AG08395 (cell line): Measurements from ENCODE around the gene TTC39B.

ENCODE experiments used
- DNase-seq: peaks from one replicate; pipeline ENCODE4 v3.0.0; 2012; ENCODE audit warnings: mixed read lengths, low spot score

Gene TTC39B

GRCh38 chr9:15163931-15164330, 143.1 kb downstream of the TTC39B start:
- no peak for DNase-seq

GRCh38 chr9:15161753-15162152, 145.3 kb downstream of the TTC39B start:
- DNase-seq, result no peak

- DNase-seq, result no peak
Observed at GRCh38 chr9:15160673-15161072, 146.3 kb downstream of the TTC39B start.

- no peak for DNase-seq
Observed at GRCh38 chr9:15158064-15158463, 149.0 kb downstream of the TTC39B start.

GRCh38 chr9:15157381-15157780, 149.6 kb downstream of the TTC39B start:
- DNase-seq, result peak; percentile 8

GRCh38 chr9:15156241-15156640, 150.8 kb downstream of the TTC39B start:
- no peak for DNase-seq

GRCh38 chr9:15155826-15156225, 151.2 kb downstream of the TTC39B start:
- no peak for DNase-seq

- DNase-seq, result no peak
Observed at GRCh38 chr9:15155323-15155722, 151.7 kb downstream of the TTC39B start.

- DNase-seq, result no peak
Observed at GRCh38 chr9:15154677-15155076, 152.3 kb downstream of the TTC39B start.

- DNase-seq, result no peak
Observed at GRCh38 chr9:15153961-15154360, 153.1 kb downstream of the TTC39B start.

- no peak for DNase-seq
Observed at GRCh38 chr9:15150939-15151338, 156.1 kb downstream of the TTC39B start.

- no peak for DNase-seq
Observed at GRCh38 chr9:15149450-15149849, 157.6 kb downstream of the TTC39B start.

GRCh38 chr9:15146268-15146700, 160.7 kb downstream of the TTC39B start:
- no peak for DNase-seq

- DNase-seq, result peak; percentile 27
Observed at GRCh38 chr9:15144622-15145061, 162.4 kb downstream of the TTC39B start.

- peak; percentile 76 for DNase-seq
Observed at GRCh38 chr9:15142878-15143534, 164.0 kb downstream of the TTC39B start.

GRCh38 chr9:15140051-15140450, 167.0 kb downstream of the TTC39B start:
- DNase-seq, result no peak

GRCh38 chr9:15139469-15139868, 167.5 kb downstream of the TTC39B start:
- no peak for DNase-seq

- DNase-seq, result no peak
Observed at GRCh38 chr9:15138357-15138686, 168.7 kb downstream of the TTC39B start.

- no peak for DNase-seq
Observed at GRCh38 chr9:15137658-15138356, 169.2 kb downstream of the TTC39B start.

GRCh38 chr9:15137089-15137488, 169.9 kb downstream of the TTC39B start:
- DNase-seq, result no peak

GRCh38 chr9:15136646-15137045, 170.4 kb downstream of the TTC39B start:
- DNase-seq, result no peak

- peak; percentile 76 for DNase-seq
Observed at GRCh38 chr9:15135164-15135792, 171.7 kb downstream of the TTC39B start.

GRCh38 chr9:15133488-15133887, 173.5 kb downstream of the TTC39B start:
- DNase-seq, result no peak
